ENCODE data around the gene TAB2. TPM values are rescaled to one million over a fixed set of nuclear protein-coding genes. Genes with fewer than 3 reads are reported as not detected.

TAB2 gene
- total RNA-seq, 2 experiments from 2014 or later, result 121 to 123 TPM

DNA sequence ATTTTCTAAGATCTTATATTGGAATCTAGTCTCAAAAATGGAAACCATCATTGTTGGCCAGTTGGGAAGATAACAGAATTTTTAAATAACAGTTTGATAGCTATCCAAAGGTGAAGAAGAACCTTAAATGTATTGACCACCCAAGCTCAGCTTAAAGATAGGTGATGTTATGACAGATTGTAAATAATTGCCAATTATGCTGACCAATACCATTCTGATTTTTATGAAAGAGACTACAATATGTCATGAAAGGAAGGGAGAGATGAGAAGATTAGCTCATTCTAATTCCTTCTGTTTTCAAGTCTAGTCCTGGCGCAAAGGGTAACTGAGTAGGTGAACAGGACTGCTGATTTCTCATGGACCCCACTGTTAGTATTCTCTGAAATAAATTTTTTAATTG lies 5.7 kb upstream of the TAB2 start:
- CTCF ChIA-PET, result no interaction called here
- no peak for ATAC-seq (ENCODE audit: poor library complexity)
- no peaks in the 10 kb centered on the region for H3K36me3 Mint-ChIP-seq (ENCODE audit: low read depth)

DNA sequence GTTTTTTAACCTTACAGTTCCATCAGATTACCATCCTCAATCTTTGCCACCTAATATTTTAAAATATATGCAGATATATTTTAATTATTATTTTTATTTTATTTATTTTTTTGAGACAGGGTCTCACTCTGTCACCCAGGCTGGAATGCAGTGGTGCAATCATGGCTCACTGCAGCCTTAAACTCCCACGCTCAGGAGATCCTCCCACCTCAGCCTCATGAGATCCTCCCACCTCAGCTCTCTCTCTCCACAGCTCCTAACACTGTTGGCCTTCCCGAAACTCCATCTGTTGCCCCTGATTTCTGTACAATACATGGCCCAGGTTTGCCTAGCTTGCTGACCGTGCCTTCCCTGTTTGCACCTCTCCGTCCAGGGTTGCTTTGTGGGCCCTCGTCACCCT lies 4.4 kb upstream of the TAB2 start:
- ATAC-seq (ENCODE audit: poor library complexity) (no peak), DNase-seq (no peak)
- intact Hi-C loops (cut with DNase I, micrococcal nuclease), result loop anchor here in 1 of 2 experiments (10.0 kb wide), 1 partner anchor 202 kb away; no protein-coding TSS in a partner anchor
- Mint-ChIP-seq H3K27ac (no peak overlapping the region), H3K36me3 (ENCODE audit: low read depth) (no peaks in the 10 kb centered on the region), H3K4me3 (no peak overlapping the region), H3K4me1 (ENCODE audit: low read depth) (peaks cover 15% of the 10 kb centered on the region), H3K9me3 (no peaks in the 10 kb centered on the region), H3K27me3 (no peaks in the 10 kb centered on the region)
- no peak overlapping the region for H3K4me3 ChIP-seq (ENCODE audit: low read length)
- no peaks in the 10 kb centered on the region for H3K27me3 ChIP-seq (ENCODE audit: control insufficient read depth in 1 of 2, insufficient read depth in 2 of 2, low read length in 2 of 2)
- H3K36me3 ChIP-seq (ENCODE audit: insufficient read depth, low read length), result no peaks in the 10 kb centered on the region
- POLR2A ChIA-PET, result no interaction called here
- H3K9me3 ChIP-seq (ENCODE audit: control insufficient read depth in 1 of 2, insufficient read depth in 1 of 2, low read length in 2 of 2), result no peaks in the 10 kb centered on the region
- no peak overlapping the region for H3K27ac ChIP-seq (ENCODE audit: low read depth in 1 of 2, low read length in 2 of 2)
- H3K4me1 ChIP-seq (ENCODE audit: insufficient read depth, low read length), result peaks cover 5% of the 10 kb centered on the region
- no peak for TF ChIP-seq CTCF (IDR thresholded peaks at IDR 0.05)
- CTCF ChIA-PET, result no interaction called here

More for the DNA sequence above, 5.7 kb upstream of the TAB2 start:
- TF ChIP-seq CTCF (IDR thresholded peaks at IDR 0.05), result no peak
- no peaks in the 10 kb centered on the region for H3K36me3 ChIP-seq (ENCODE audit: insufficient read depth, low read length)
- Mint-ChIP-seq H3K9me3 (no peaks in the 10 kb centered on the region), H3K4me1 (ENCODE audit: low read depth) (peaks cover 15% of the 10 kb centered on the region), H3K27ac (no peak overlapping the region), H3K4me3 (no peak overlapping the region), H3K27me3 (no peaks in the 10 kb centered on the region)
- H3K27me3 ChIP-seq (ENCODE audit: control insufficient read depth in 1 of 2, insufficient read depth in 2 of 2, low read length in 2 of 2), result no peaks in the 10 kb centered on the region
- POLR2A ChIA-PET, result no interaction called here
- no peak for DNase-seq
- intact Hi-C loops (cut with DNase I, micrococcal nuclease), result loop anchor here in 1 of 2 experiments (10.0 kb wide), 1 partner anchor 203 kb away; no protein-coding TSS in a partner anchor
- H3K27ac ChIP-seq (ENCODE audit: low read depth in 1 of 2, low read length in 2 of 2), result no peak overlapping the region
- peaks cover 5% of the 10 kb centered on the region for H3K4me1 ChIP-seq (ENCODE audit: insufficient read depth, low read length)
- H3K9me3 ChIP-seq (ENCODE audit: control insufficient read depth in 1 of 2, insufficient read depth in 1 of 2, low read length in 2 of 2), result no peaks in the 10 kb centered on the region
- H3K4me3 ChIP-seq (ENCODE audit: low read length), result no peak overlapping the region

GRCh38 chr6:149313861-149314260 lies 3.7 kb upstream of the TAB2 start:
- Histone ChIP-seq H3K4me3 (ENCODE audit: low read length) (no peak overlapping the region), H3K27me3 (ENCODE audit: control insufficient read depth in 1 of 2, insufficient read depth in 2 of 2, low read length in 2 of 2) (no peaks in the 10 kb centered on the region), H3K36me3 (ENCODE audit: insufficient read depth, low read length) (no peaks in the 10 kb centered on the region), H3K4me1 (ENCODE audit: insufficient read depth, low read length) (peaks cover 5% of the 10 kb centered on the region), H3K27ac (ENCODE audit: low read depth in 1 of 2, low read length in 2 of 2) (no peak overlapping the region), H3K9me3 (ENCODE audit: control insufficient read depth in 1 of 2, insufficient read depth in 1 of 2, low read length in 2 of 2) (no peaks in the 10 kb centered on the region)
- TF ChIP-seq CTCF (IDR thresholded peaks at IDR 0.05), result no peak
- no peak for ATAC-seq (ENCODE audit: poor library complexity)
- H3K27me3 Mint-ChIP-seq, result no peaks in the 10 kb centered on the region
- H3K4me1 Mint-ChIP-seq (ENCODE audit: low read depth), result peaks cover 20% of the 10 kb centered on the region
- ChIA-PET POLR2A (interaction anchor here (0.6 to 1.2 kb wide), 2 partner anchors 11 to 161 kb away, joined by 3 read pairs; no protein-coding TSS in a partner anchor), CTCF (interaction anchor here (1.6 kb wide), 1 partner anchor 232 kb away, joined by 4 read pairs; no protein-coding TSS in a partner anchor)
- intact Hi-C loops (cut with DNase I, micrococcal nuclease), result loop anchor here in 1 of 2 experiments (2.0 to 10.0 kb wide), 2 partner anchors 201 to 229 kb away; no protein-coding TSS in a partner anchor
- H3K36me3 Mint-ChIP-seq (ENCODE audit: low read depth), result peaks cover 6% of the 10 kb centered on the region
- H3K27ac Mint-ChIP-seq, result no peak overlapping the region
- no peak for DNase-seq
- H3K4me3 Mint-ChIP-seq, result peak overlapping the region; percentile 52
- no peaks in the 10 kb centered on the region for H3K9me3 Mint-ChIP-seq

All from CD4-positive, alpha-beta T cell (primary cell).